Liver (tissue), 9 donors: ENCODE results near the gene SLC10A4. TPM values are rescaled to one million over a fixed set of nuclear protein-coding genes. Genes with fewer than 3 reads are reported as not detected.

Experiments used
- DNase-seq: peaks from one replicate; pipeline ENCODE4 v3.0.0-alpha.2; 2017; ENCODE audit warnings: low spot score
- H3K27ac ChIP-seq, 2 donors: one replicate each; pipeline ENCODE4 v1.7.0; 2013; ENCODE audit warnings: inconsistent platforms in 2 of 2, low read length in 2 of 2, control low read depth in 1 of 2, low read depth in 1 of 2, mild to moderate bottlenecking in 1 of 2
- H3K27me3 ChIP-seq, 4 donors: one replicate each; pipeline versions ENCODE4 v1.6.1 to v1.7.0; 2013; ENCODE audit warnings: low read length in 3 of 4, inconsistent platforms in 1 of 4, mild to moderate bottlenecking in 1 of 4, moderate library complexity in 1 of 4; ENCODE audit not compliant: control insufficient read depth in 4 of 4, insufficient read depth in 4 of 4
- H3K36me3 ChIP-seq, 4 donors: one replicate each; pipeline versions ENCODE4 v1.6.1 to v1.7.0; 2013; ENCODE audit warnings: low read length in 3 of 4, mild to moderate bottlenecking in 3 of 4, low read depth in 1 of 4, moderate library complexity in 1 of 4; ENCODE audit not compliant: control insufficient read depth in 4 of 4, insufficient read depth in 3 of 4
- H3K4me1 ChIP-seq, 4 donors: one replicate each; pipeline versions ENCODE4 v1.6.1 to v1.7.0; 2013; ENCODE audit warnings: low read length in 3 of 4, mild to moderate bottlenecking in 3 of 4, moderate library complexity in 1 of 4; ENCODE audit not compliant: control insufficient read depth in 4 of 4, insufficient read depth in 4 of 4
- H3K4me3 ChIP-seq, 3 donors: one replicate each; pipeline versions ENCODE4 v1.6.1 to v1.7.0; 2013; ENCODE audit warnings: low read length in 3 of 3, control low read depth in 1 of 3, low read depth in 1 of 3, mild to moderate bottlenecking in 1 of 3
- H3K9ac ChIP-seq, 2 donors: one replicate each; pipeline ENCODE4 v1.7.0; 2013; ENCODE audit warnings: low read length in 2 of 2, mild to moderate bottlenecking in 2 of 2, moderate library complexity in 2 of 2, control low read depth in 1 of 2, low read depth in 1 of 2
- H3K9me3 ChIP-seq, 4 donors: one replicate each; pipeline versions ENCODE4 v1.6.1 to v1.7.0; 2013; ENCODE audit warnings: low read length in 3 of 4; ENCODE audit not compliant: control insufficient read depth in 4 of 4
- EGR1 ChIP-seq, 2 donors: IDR thresholded peaks; 2 replicates each; pipeline ENCODE4 v1.6.1; 2016 to 2018; ENCODE audit warnings: antibody characterized with exemption in 2 of 2, low read depth in 2 of 2
- FOXA1 ChIP-seq: IDR thresholded peaks from 2 replicates; pipeline ENCODE4 v1.6.1; 2016; ENCODE audit warnings: antibody characterized with exemption
- FOXA2 ChIP-seq: IDR thresholded peaks from 2 replicates; pipeline ENCODE4 v1.6.1; 2016; ENCODE audit warnings: antibody characterized with exemption
- GABPA ChIP-seq, 2 donors: IDR thresholded peaks in 1 of 2; conservative IDR thresholded peaks in 1 of 2; 2 replicates each; pipeline ENCODE4 v1.6.1; 2016; ENCODE audit warnings: antibody characterized with exemption in 2 of 2, mild to moderate bottlenecking in 1 of 2, moderate library complexity in 1 of 2
- HNF4A ChIP-seq, 2 donors: conservative IDR thresholded peaks; 2 replicates each; pipeline ENCODE4 v1.6.1; 2016; ENCODE audit warnings: antibody characterized with exemption in 2 of 2, mild to moderate bottlenecking in 2 of 2
- HNF4G ChIP-seq: IDR thresholded peaks from 2 replicates; pipeline ENCODE4 v1.6.1; 2016; ENCODE audit warnings: antibody characterized with exemption
- JUND ChIP-seq, 2 donors: IDR thresholded peaks; 2 replicates each; pipeline ENCODE4 v1.6.1; 2016; ENCODE audit warnings: antibody characterized with exemption in 2 of 2
- NR2F2 ChIP-seq: IDR thresholded peaks from 2 replicates; pipeline ENCODE4 v1.6.1; 2016; ENCODE audit warnings: antibody characterized with exemption
- RAD21 ChIP-seq, 2 donors: IDR thresholded peaks; 2 replicates each; pipeline ENCODE4 v1.6.1; 2016; ENCODE audit warnings: antibody characterized with exemption in 2 of 2, mild to moderate bottlenecking in 2 of 2
- RXRA ChIP-seq, 2 donors: IDR thresholded peaks; 2 replicates each; pipeline ENCODE4 v1.6.1; 2017 to 2018; ENCODE audit warnings: antibody characterized with exemption in 2 of 2, mild to moderate bottlenecking in 1 of 2
- SP1 ChIP-seq: IDR thresholded peaks from 2 replicates; pipeline ENCODE4 v1.6.1; 2018; ENCODE audit warnings: antibody characterized with exemption, mild to moderate bottlenecking
- TAF1 ChIP-seq: conservative IDR thresholded peaks from 2 replicates; pipeline ENCODE4 v1.6.1; 2016; ENCODE audit warnings: antibody characterized with exemption, mild to moderate bottlenecking
- YY1 ChIP-seq: IDR thresholded peaks from 2 replicates; pipeline ENCODE4 v1.6.1; 2016; ENCODE audit warnings: antibody characterized with exemption, mild to moderate bottlenecking
- WGBS: extraction: QIAGEN DNeasy Blood & Tissue Kit; methylation state at CpG from one replicate; pipeline ENCODE4 v1.1.7; 2013; 5-methylcytosine and 5-hydroxymethylcytosine counted together
- polyA plus RNA-seq, 2 donors: library from polyadenylated mRNA; stranded (reverse) in 1 of 2; unstranded in 1 of 2; fragments of 200-250 nt in 1 of 2; fragments of >200 nt in 1 of 2; fragmentation: Nextera tagmentation in 1 of 2; extraction: Ambion mirVana in 1 of 2; gene quantifications; one replicate each; pipeline versions ENCODE4 v1.2.1 to v1.2.3, GENCODE V29; 2013 to 2015
- total RNA-seq, 2 donors: library from RNA; depleted of rRNA; stranded (reverse); fragments of >200 nt; gene quantifications; one replicate each; pipeline ENCODE4 v1.2.3, GENCODE V29; 2014
- TF ChIP-seq, protein P1 (sequence below): IDR thresholded peaks from 2 replicates; pipeline ENCODE4 v1.6.1; 2016; ENCODE audit warnings: antibody characterized with exemption
- TF ChIP-seq, protein P2 (sequence below): IDR thresholded peaks from 2 replicates; pipeline ENCODE4 v1.6.1; 2016; ENCODE audit warnings: antibody characterized with exemption, mild to moderate bottlenecking
- TF ChIP-seq, protein P3 (sequence below): IDR thresholded peaks from 2 replicates; pipeline ENCODE4 v1.6.1; 2016; ENCODE audit warnings: antibody characterized with exemption
- TF ChIP-seq, protein P4 (sequence below): IDR thresholded peaks from 2 replicates; pipeline ENCODE4 v1.6.1; 2016; ENCODE audit warnings: antibody characterized with exemption
- donor health status: healthy.
- donor health status: healthy.
- donor health status: healthy.
- donor health status: healthy.
- donor health status: healthy.

Gene SLC10A4
- total and polyA plus RNA-seq, 4 donors, result 0.08 to 1.8 TPM; not detected in 2

DNA sequence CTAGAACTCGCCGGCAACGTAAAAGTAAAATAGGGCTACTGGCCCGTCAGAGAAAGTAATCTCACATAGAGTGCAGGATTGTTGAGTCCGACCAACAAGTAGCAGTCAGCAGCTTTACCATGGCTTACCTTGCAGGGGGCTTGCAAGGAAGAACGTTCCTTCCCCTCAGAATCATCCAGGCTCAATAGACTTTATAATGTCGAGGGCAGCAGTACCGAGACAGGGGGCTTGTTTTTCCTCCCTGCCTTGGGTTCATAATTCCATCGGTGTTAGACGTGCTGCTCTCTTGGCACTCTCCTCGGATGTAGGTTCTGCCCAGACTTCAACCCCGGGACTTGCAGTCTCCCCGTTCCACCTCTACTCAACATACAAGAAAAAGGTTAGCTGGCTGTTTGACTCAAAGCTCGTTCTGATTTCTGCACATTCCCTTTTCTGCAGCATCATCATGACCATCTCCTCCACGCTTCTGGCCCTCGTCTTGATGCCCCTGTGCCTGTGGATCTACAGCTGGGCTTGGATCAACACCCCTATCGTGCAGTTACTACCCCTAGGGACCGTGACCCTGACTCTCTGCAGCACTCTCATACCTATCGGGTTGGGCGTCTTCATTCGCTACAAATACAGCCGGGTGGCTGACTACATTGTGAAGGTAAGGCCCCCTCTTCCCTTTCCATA, 1.5 kb downstream of the SLC10A4 start:
- no peak for DNase-seq
- no peak overlapping the region for H3K27ac ChIP-seq
- WGBS, result 26% methylated on average over 22 of the region's 22 CpGs
- TF ChIP-seq, protein P1, sequence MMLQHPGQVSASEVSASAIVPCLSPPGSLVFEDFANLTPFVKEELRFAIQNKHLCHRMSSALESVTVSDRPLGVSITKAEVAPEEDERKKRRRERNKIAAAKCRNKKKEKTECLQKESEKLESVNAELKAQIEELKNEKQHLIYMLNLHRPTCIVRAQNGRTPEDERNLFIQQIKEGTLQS, result no peak
- H3K9ac ChIP-seq, result no peak overlapping the region
- H3K9me3 ChIP-seq, result peaks cover 0 to 8% (median 0%) of the 10 kb centered on the region in 4 donors
- no peak overlapping the region for H3K4me3 ChIP-seq
- peaks cover 2 to 9% (median 8%) of the 10 kb centered on the region in 4 donors for H3K4me1 ChIP-seq
- H3K27me3 ChIP-seq, result peaks cover 0 to 10% (median 5%) of the 10 kb centered on the region in 4 donors
- H3K36me3 ChIP-seq, result no peaks in the 10 kb centered on the region

DNA sequence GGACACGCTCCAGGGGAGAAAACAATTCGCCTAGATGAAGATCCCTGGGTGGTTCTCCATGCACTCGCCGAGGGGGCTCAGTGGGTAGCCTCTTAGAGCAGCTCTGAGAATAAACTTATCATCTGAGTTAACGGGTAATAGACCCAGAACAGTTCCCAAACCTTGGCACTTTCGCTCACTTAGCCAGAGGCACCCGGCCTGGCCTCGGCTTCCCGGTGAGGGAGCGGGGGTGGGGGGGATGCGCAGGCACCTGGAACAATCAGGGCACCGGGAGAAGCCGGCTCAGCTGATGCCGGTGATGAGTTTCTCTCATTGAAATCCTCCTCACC, 6.5 kb downstream of the SLC10A4 start:
- WGBS, result 24% methylated on average over 14 of the region's 14 CpGs
- H3K9me3 ChIP-seq, result peaks cover 0 to 11% (median 5%) of the 10 kb centered on the region in 4 donors
- DNase-seq, result no peak
- H3K36me3 ChIP-seq, result no peaks in the 10 kb centered on the region
- H3K4me3 ChIP-seq, result peak overlapping the region in 1 of 3 donors; percentile 38
- H3K9ac ChIP-seq, result no peak overlapping the region
- H3K4me1 ChIP-seq, result peaks cover 0 to 6% (median 5%) of the 10 kb centered on the region in 4 donors
- no peak overlapping the region for H3K27ac ChIP-seq
- no peak for TF ChIP-seq YY1
- no peak for TF ChIP-seq JUND (IDR thresholded peaks at IDR 0.05)
- H3K27me3 ChIP-seq, result peaks cover 2 to 11% (median 3%) of the 10 kb centered on the region in 4 donors

DNA sequence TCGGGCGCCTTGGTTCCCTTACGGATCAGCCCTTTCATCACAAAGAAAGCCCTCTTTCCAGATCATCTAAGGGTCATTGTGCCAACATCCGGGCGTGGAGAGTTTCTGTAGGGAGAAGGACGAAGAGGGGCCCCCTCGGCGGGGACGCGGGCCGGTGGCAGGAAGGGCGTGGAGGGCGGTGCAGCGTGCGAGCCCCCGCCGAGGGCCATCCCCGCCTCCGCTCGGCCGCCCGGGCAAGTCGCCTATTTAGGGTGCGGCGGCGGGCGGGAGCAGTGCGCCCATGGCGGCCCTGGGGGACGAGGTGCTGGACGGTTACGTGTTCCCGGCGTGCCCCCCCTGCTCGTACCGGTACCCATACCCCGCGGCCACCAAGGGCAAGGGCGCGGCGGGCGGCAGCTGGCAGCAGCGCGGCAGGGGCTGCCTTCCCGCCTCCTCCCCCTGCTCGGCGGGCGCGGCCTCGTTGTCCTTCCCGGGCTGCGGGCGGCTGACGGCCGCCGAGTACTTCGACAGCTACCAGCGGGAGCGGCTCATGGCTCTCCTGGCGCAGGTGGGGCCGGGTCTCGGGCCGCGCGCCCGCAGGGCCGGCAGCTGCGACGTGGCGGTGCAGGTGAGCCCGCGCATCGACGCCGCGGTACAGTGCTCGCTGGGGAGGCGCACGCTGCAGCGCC, 7.0 kb downstream of the SLC10A4 start, which contains the start of gene ZAR1:
TSS of gene ZAR1 (plus strand) at position 241 of the 668 bp plus-strand sequence. CDS start at position 281, 40 bp downstream.
- DNase-seq, result peak; percentile 37
- WGBS, result 15% methylated on average over 80 of the region's 80 CpGs
- peak within 1 kb of the TSS in 1 of 3 donors; percentile 38 for H3K4me3 ChIP-seq
- H3K4me1 ChIP-seq, result peaks cover 0 to 6% (median 5%) of the 10 kb centered on the region in 4 donors
- H3K9ac ChIP-seq, result no peak within 1 kb of the TSS
- peaks cover 0 to 11% (median 5%) of the 10 kb centered on the region in 4 donors for H3K9me3 ChIP-seq
- TF ChIP-seq JUND (IDR thresholded peaks at IDR 0.05), result no peak
- no peak for TF ChIP-seq FOXA2
- no peak for TF ChIP-seq SP1
- TF ChIP-seq FOXA1, result no peak
- TF ChIP-seq RXRA (IDR thresholded peaks at IDR 0.05), result no peak
- no peak for TF ChIP-seq EGR1 (IDR thresholded peaks at IDR 0.05; ENCODE audit: low read depth in 2 of 2)
- no peak for TF ChIP-seq NR2F2
- TF ChIP-seq, protein P2, sequence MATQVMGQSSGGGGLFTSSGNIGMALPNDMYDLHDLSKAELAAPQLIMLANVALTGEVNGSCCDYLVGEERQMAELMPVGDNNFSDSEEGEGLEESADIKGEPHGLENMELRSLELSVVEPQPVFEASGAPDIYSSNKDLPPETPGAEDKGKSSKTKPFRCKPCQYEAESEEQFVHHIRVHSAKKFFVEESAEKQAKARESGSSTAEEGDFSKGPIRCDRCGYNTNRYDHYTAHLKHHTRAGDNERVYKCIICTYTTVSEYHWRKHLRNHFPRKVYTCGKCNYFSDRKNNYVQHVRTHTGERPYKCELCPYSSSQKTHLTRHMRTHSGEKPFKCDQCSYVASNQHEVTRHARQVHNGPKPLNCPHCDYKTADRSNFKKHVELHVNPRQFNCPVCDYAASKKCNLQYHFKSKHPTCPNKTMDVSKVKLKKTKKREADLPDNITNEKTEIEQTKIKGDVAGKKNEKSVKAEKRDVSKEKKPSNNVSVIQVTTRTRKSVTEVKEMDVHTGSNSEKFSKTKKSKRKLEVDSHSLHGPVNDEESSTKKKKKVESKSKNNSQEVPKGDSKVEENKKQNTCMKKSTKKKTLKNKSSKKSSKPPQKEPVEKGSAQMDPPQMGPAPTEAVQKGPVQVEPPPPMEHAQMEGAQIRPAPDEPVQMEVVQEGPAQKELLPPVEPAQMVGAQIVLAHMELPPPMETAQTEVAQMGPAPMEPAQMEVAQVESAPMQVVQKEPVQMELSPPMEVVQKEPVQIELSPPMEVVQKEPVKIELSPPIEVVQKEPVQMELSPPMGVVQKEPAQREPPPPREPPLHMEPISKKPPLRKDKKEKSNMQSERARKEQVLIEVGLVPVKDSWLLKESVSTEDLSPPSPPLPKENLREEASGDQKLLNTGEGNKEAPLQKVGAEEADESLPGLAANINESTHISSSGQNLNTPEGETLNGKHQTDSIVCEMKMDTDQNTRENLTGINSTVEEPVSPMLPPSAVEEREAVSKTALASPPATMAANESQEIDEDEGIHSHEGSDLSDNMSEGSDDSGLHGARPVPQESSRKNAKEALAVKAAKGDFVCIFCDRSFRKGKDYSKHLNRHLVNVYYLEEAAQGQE, result no peak
- no peak for TF ChIP-seq GABPA (IDR thresholded peaks at IDR 0.05 in 1 of 2, conservative IDR thresholded peaks at IDR 0.05 in 1 of 2)
- TF ChIP-seq TAF1, result no peak
- no peak for TF ChIP-seq HNF4G
- no peak for TF ChIP-seq RAD21 (IDR thresholded peaks at IDR 0.05)
- no peak for TF ChIP-seq HNF4A (conservative IDR thresholded peaks at IDR 0.05)
- TF ChIP-seq, protein P3, sequence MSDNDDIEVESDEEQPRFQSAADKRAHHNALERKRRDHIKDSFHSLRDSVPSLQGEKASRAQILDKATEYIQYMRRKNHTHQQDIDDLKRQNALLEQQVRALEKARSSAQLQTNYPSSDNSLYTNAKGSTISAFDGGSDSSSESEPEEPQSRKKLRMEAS, result no peak
- TF ChIP-seq, protein P4, sequence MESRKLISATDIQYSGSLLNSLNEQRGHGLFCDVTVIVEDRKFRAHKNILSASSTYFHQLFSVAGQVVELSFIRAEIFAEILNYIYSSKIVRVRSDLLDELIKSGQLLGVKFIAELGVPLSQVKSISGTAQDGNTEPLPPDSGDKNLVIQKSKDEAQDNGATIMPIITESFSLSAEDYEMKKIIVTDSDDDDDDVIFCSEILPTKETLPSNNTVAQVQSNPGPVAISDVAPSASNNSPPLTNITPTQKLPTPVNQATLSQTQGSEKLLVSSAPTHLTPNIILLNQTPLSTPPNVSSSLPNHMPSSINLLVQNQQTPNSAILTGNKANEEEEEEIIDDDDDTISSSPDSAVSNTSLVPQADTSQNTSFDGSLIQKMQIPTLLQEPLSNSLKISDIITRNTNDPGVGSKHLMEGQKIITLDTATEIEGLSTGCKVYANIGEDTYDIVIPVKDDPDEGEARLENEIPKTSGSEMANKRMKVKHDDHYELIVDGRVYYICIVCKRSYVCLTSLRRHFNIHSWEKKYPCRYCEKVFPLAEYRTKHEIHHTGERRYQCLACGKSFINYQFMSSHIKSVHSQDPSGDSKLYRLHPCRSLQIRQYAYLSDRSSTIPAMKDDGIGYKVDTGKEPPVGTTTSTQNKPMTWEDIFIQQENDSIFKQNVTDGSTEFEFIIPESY, result no peak
- no peak within 1 kb of the TSS for H3K27ac ChIP-seq
- H3K36me3 ChIP-seq, result no peaks in the 10 kb centered on the region
- peaks cover 2 to 9% (median 3%) of the 10 kb centered on the region in 4 donors for H3K27me3 ChIP-seq
